HepG2 (cell line): Measurements from ENCODE around the gene DHRS1. TPM values are rescaled to one million over a fixed set of nuclear protein-coding genes. Genes with fewer than 3 reads are reported as not detected.
A peak's percentile ranks its signal among the peaks of the same experiment; 100 is the strongest.

ENCODE experiments used
- ATF7 ChIP-seq, 2 experiments: fragments of 450-650 bp in 1 of 2; sonication (generic) in 1 of 2; formaldehyde crosslinking in 1 of 2; IDR thresholded peaks; 2 replicates each; pipeline versions ENCODE4 v1.4.0 to v1.6.1; 2016 to 2020; ENCODE audit warnings: antibody characterized with exemption in 1 of 2, mild to moderate bottlenecking in 1 of 2, missing genetic modification reagents in 1 of 2
- CTCF ChIP-seq: sonication (generic); formaldehyde crosslinking; IDR thresholded peaks from 2 replicates; pipeline ENCODE4 v1.5.0; 2020; ENCODE audit warnings: mild to moderate bottlenecking, missing genetic modification reagents, moderate library complexity
- EP300 ChIP-seq, 3 experiments: sonication (generic) in 1 of 3; formaldehyde crosslinking in 1 of 3; IDR thresholded peaks; 2 replicates each; pipeline versions ENCODE4 v1.5.1 to v1.6.1; 2011 to 2020; ENCODE audit warnings: low read depth in 2 of 3, low read length in 2 of 3, borderline replicate concordance in 1 of 3, improper control_type of control experiment in 1 of 3, mild to moderate bottlenecking in 1 of 3, missing genetic modification reagents in 1 of 3, moderate library complexity in 1 of 3
- FUBP1 ChIP-seq: sonication (generic); formaldehyde crosslinking; IDR thresholded peaks from 2 replicates; pipeline ENCODE4 v1.5.1; 2020; ENCODE audit warnings: missing genetic modification reagents, mild to moderate bottlenecking, borderline replicate concordance
- HINFP ChIP-seq: sonication (generic); formaldehyde crosslinking; IDR thresholded peaks from 2 replicates; pipeline ENCODE4 v1.4.0; 2020; ENCODE audit warnings: low read depth, mild to moderate bottlenecking, missing genetic modification reagents
- HNRNPUL1 ChIP-seq: fragments of 200-400 bp; formaldehyde crosslinking; IDR thresholded peaks from 2 replicates; pipeline ENCODE4 v1.6.1; 2017; ENCODE audit warnings: low read depth, mild to moderate bottlenecking, low read length, moderate library complexity
- PAX8 ChIP-seq: sonication (generic); formaldehyde crosslinking; IDR thresholded peaks from 2 replicates; pipeline ENCODE4 v1.8.0; 2022; ENCODE audit warnings: mild to moderate bottlenecking, missing genetic modification reagents, borderline replicate concordance
- REPIN1 ChIP-seq: sonication (generic); formaldehyde crosslinking; IDR thresholded peaks from 2 replicates; pipeline ENCODE4 v1.8.0; 2022; ENCODE audit warnings: missing genetic modification reagents, low read depth, mild to moderate bottlenecking, borderline replicate concordance
- SALL1 ChIP-seq: sonication (generic); formaldehyde crosslinking; IDR thresholded peaks from 2 replicates; pipeline ENCODE4 v1.8.0; 2022; ENCODE audit warnings: mild to moderate bottlenecking, missing genetic modification reagents
- SETDB1 ChIP-seq: sonication (generic); formaldehyde crosslinking; IDR thresholded peaks from 2 replicates; pipeline ENCODE4 v1.5.1; 2020; ENCODE audit warnings: missing genetic modification reagents, mild to moderate bottlenecking, borderline replicate concordance
- ZBTB8A ChIP-seq: sonication (generic); formaldehyde crosslinking; IDR thresholded peaks from 2 replicates; pipeline ENCODE4 v1.4.0; 2020; ENCODE audit warnings: mild to moderate bottlenecking, low read depth, missing genetic modification reagents, borderline replicate concordance
- ZNF343 ChIP-seq: sonication (generic); formaldehyde crosslinking; IDR thresholded peaks from 2 replicates; pipeline ENCODE4 v1.4.0; 2020; ENCODE audit warnings: mild to moderate bottlenecking, missing genetic modification reagents
- ZNF609 ChIP-seq: sonication (generic); formaldehyde crosslinking; IDR thresholded peaks from 2 replicates; pipeline ENCODE4 v1.4.0; 2020; ENCODE audit warnings: mild to moderate bottlenecking, missing genetic modification reagents, borderline replicate concordance
- ZNF652 ChIP-seq: IDR thresholded peaks from 2 replicates; pipeline ENCODE4 v1.6.1; 2016; ENCODE audit warnings: low read depth, borderline replicate concordance
- ZSCAN29 ChIP-seq: sonication (generic); formaldehyde crosslinking; conservative IDR thresholded peaks from 2 replicates; pipeline ENCODE4 v1.4.0; 2020; ENCODE audit warnings: mild to moderate bottlenecking, missing genetic modification reagents
- ZZZ3 ChIP-seq: sonication (generic); formaldehyde crosslinking; IDR thresholded peaks from 2 replicates; pipeline ENCODE4 v1.4.0; 2020; ENCODE audit warnings: missing genetic modification reagents, mild to moderate bottlenecking, borderline replicate concordance
- polyA plus RNA-seq, 8 experiments: library from polyadenylated mRNA; depleted of rRNA in 3 of 8; stranded (reverse) in 7 of 8; unstranded in 1 of 8; fragments of >200 nt; fragmentation: Illumina TruSeq in 4 of 8; extraction: Trizol in 4 of 8; gene quantifications; 2 replicates each; pipeline versions ENCODE4 v1.2.1 to v1.2.3, GENCODE V29; 2011 to 2016; ENCODE audit warnings: low read depth in 4 of 8, missing spikeins in 1 of 8, mixed read lengths in 1 of 8; ENCODE audit not compliant: insufficient read depth in 1 of 8
- total RNA-seq, 5 experiments: library from RNA; depleted of rRNA; stranded (reverse); fragments of >200 nt; fragmentation: Illumina TruSeq; extraction: Trizol; gene quantifications; 2 replicates each; pipeline ENCODE4 v1.2.3, GENCODE V29; 2016; ENCODE audit warnings: low read depth in 1 of 5

The DHRS1 gene
- total and polyA plus RNA-seq, 2 of the 13 experiments (the other 11 are each of a cell fraction or from before 2014, with no cell fraction given) = 49.8 to 60.8 TPM

- TF ChIP-seq EP300 (IDR thresholded peaks at IDR 0.05; ENCODE audit: low read depth in 2 of 2, low read length in 2 of 2) (no peak), EP300 (CRISPR knock-in tag; IDR thresholded peaks at IDR 0.05; ENCODE audit: borderline replicate concordance) (0 out of 2 replicates have a peak, but pooled peaks have one; percentile 15), ZBTB8A (CRISPR knock-in tag) (0 out of 2 replicates have a peak, but pooled peaks have one; percentile 35), ATF7 (IDR thresholded peaks at IDR 0.05) (no peak), ATF7 (CRISPR knock-in tag; IDR thresholded peaks at IDR 0.05) (0 out of 2 replicates have a peak, but pooled peaks have one; percentile 29), SETDB1 (no peak), ZSCAN29 (no peak), CTCF (CRISPR knock-in tag) (peak; percentile 41; the same call in 1 of the 2 replicates), HNRNPUL1 (no peak), SALL1 (0 out of 2 replicates have a peak, but pooled peaks have one; percentile 31), ZNF343 (CRISPR knock-in tag) (0 out of 2 replicates have a peak, but pooled peaks have one; percentile 76), FUBP1 (0 out of 2 replicates have a peak, but pooled peaks have one; percentile 59), ZZZ3 (CRISPR knock-in tag) (0 out of 2 replicates have a peak, but pooled peaks have one; percentile 33), REPIN1 (CRISPR knock-in tag) (no peak), ZNF609 (CRISPR knock-in tag) (no peak), ZNF652 (CRISPR knock-in tag) (peak; percentile 89), HINFP (CRISPR knock-in tag) (no peak), PAX8 (CRISPR knock-in tag) (0 out of 2 replicates have a peak, but pooled peaks have one; percentile 35)
These were observed 26.1 kb downstream of the DHRS1 start (continued) for GRCh38 chr14:24273422-24273998.
